Gastrocnemius medialis (tissue), 4 donors: Measurements from ENCODE around the gene OBSCN. TPM values are rescaled to one million over a fixed set of nuclear protein-coding genes. Genes with fewer than 3 reads are reported as not detected.

Source experiments
- ATAC-seq, 2 donors: fragments of 150-250 bp; one replicate each; pipeline ENCODE4 v1.9.1; 2016
- DNase-seq, 2 donors: peaks; one replicate each; pipeline ENCODE4 v3.0.0-alpha.2; 2019
- H3K27ac ChIP-seq, 4 donors: fragments of 200-600 bp; sonication (generic); 1 replicate in 1 of 4; 2 replicates in 3 of 4; pipeline ENCODE4 v1.5.1; 2016 to 2018; ENCODE audit warnings: mild to moderate bottlenecking in 2 of 4, moderate library complexity in 1 of 4
- H3K27me3 ChIP-seq, 3 donors: fragments of 200-600 bp; sonication (generic) in 2 of 3; 1 replicate in 1 of 3; 2 replicates in 2 of 3; pipeline versions ENCODE4 v1.5.1 to v1.6.0; 2016 to 2019; ENCODE audit warnings: mild to moderate bottlenecking in 1 of 3, moderate library complexity in 1 of 3
- H3K36me3 ChIP-seq, 2 donors: fragments of 200-600 bp; sonication (generic) in 1 of 2; one replicate each; pipeline ENCODE4 v1.5.1; 2017 to 2018
- H3K4me1 ChIP-seq, 2 donors: fragments of 200-600 bp; sonication (generic) in 1 of 2; one replicate each; pipeline ENCODE4 v1.5.1; 2016 to 2017; ENCODE audit warnings: mild to moderate bottlenecking in 2 of 2
- H3K4me3 ChIP-seq, 4 donors: fragments of 200-600 bp; sonication (generic) in 3 of 4; 1 replicate in 1 of 4; 2 replicates in 3 of 4; pipeline ENCODE4 v1.5.1; 2016 to 2019; ENCODE audit warnings: mild to moderate bottlenecking in 2 of 4
- H3K9me3 ChIP-seq, 3 donors: fragments of 200-600 bp; sonication (generic) in 2 of 3; 1 replicate in 1 of 3; 2 replicates in 2 of 3; pipeline ENCODE4 v1.5.1; 2016 to 2019
- POLR2A ChIP-seq, 2 donors: fragments of 450-650 bp; IDR thresholded peaks; one replicate each; pipeline ENCODE4 v1.6.1; 2017; ENCODE audit warnings: antibody characterized with exemption in 2 of 2, mild to moderate bottlenecking in 2 of 2, moderate library complexity in 2 of 2
- in situ Hi-C, 4 donors: fragments of 200-750 bp; cut with MboI; loops; one replicate each; pipeline versions ENCODE4 v1.15.0 to v1.8.0; 2017; ENCODE audit warnings: low sequenced_read_pairs in 4 of 4
- intact Hi-C: fragments of 100-400 bp; cut with DNase I; formaldehyde crosslinking; loops from one replicate; pipeline ENCODE4 v1.15.1; 2023; ENCODE audit warnings: low total_unique reads
- total RNA-seq, 4 donors: library from RNA; depleted of rRNA; stranded (reverse); fragments of >200 nt; gene quantifications; one replicate each; pipeline versions ENCODE4 v1.1.0 to v1.2.3, GENCODE V29; 2016
- TF ChIP-seq, protein P1 (sequence below), 5 experiments: fragments of 450-650 bp in 3 of 5; fragments of 200-600 bp in 2 of 5; sonication (generic) in 2 of 5; IDR thresholded peaks in 4 of 5; conservative IDR thresholded peaks in 1 of 5; 1 replicate in 4 of 5; 2 replicates in 1 of 5; pipeline ENCODE4 v1.5.1; 2016 to 2019; ENCODE audit warnings: antibody characterized with exemption in 5 of 5, mild to moderate bottlenecking in 3 of 5, moderate library complexity in 3 of 5

The OBSCN gene
- total RNA-seq, 4 donors from 2014 or later, result 798 to 1,571 (median 1,162) TPM

DNA sequence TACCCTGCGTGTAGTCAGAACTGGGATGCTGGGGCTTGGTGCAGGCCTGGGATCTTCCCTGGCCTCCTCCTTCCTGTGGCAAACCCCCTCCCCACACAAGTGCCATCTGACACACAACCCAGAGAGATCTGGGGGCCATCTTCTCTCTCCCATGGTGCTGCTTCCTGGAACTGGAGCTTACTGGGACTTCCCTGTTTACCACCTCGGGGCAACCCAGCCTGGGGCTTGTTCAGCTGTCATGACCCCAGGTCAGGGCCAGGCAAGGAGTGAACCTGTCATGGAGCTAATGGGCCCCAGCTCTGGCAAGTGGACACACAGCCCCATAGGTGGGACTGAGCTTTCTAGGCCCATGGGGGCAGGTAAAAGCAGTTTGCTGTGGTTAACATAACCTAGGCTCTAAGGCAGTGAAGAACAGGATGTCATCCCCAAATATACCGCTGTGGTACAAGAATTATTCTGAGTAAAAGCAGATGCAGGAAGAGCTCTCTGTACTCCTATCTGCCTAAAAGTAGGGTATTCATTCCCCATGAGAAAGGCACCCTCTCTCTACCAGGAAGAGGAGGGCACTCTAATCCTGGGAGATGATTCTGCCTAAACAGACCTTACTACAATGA lies 196.4 kb downstream of the OBSCN start:
- H3K4me1 ChIP-seq, result peaks cover 12 to 19% of the 10 kb centered on the region in 2 donors
- intact Hi-C loops, result loop anchor here (10.0 kb wide), 1 partner anchor 299 kb away; the partner anchor contains the start of genes C1orf35 and MRPL55

DNA sequence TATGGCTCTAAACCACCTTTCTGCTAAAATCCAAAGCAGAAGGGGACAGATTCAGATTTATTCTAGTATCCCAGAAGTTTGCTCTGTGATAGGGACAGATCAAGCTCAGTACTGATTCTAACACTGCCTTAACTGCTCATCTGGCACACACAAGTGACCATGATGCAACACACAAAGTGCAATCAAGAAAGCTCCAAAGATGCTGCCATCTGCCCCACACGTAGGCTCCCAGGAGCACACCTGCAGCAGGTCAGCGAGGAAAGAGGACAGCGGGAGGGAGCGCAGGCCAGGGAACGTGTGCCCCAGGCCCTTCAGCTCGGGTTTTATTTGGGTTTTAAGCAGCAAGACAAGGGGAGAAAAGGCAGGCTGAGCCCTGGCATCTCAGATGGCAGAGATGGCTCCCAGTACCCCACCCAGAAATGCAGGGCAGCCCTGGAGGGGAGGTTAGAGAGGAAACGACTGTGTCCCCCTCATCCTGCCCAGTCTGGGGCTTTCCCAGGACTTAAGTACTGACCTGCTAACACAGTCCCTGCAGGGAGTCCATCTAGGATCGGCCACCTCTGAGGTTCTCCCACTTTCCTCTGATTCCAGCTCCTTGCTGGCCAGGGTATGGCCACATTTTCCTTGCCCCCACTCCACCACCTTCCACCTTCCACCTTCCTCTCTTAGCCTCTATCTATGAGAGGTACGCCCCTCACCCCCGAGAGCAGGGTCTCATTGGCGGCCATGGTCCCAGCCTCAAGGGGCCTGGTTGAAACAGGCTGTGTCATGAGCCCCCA lies 197.5 kb downstream of the OBSCN start:
- intact Hi-C loops, result loop anchor here (10.0 kb wide), 1 partner anchor 301 kb away; the partner anchor contains the start of genes C1orf35 and MRPL55
- Histone ChIP-seq H3K4me1 (peaks cover 12 to 19% of the 10 kb centered on the region in 2 donors), H3K4me3 (peak overlapping the region; percentile 63 to 86 (median 76)), H3K9me3 (no peaks in the 10 kb centered on the region), H3K36me3 (peaks cover 0 to 6% of the 10 kb centered on the region in 2 donors), H3K27ac (no peak overlapping the region), H3K27me3 (no peaks in the 10 kb centered on the region)
- in situ Hi-C loops, result no loop called here
- ATAC-seq (no peak), DNase-seq (peak in 1 of 2 donors; percentile 10)
- TF ChIP-seq, protein P1, sequence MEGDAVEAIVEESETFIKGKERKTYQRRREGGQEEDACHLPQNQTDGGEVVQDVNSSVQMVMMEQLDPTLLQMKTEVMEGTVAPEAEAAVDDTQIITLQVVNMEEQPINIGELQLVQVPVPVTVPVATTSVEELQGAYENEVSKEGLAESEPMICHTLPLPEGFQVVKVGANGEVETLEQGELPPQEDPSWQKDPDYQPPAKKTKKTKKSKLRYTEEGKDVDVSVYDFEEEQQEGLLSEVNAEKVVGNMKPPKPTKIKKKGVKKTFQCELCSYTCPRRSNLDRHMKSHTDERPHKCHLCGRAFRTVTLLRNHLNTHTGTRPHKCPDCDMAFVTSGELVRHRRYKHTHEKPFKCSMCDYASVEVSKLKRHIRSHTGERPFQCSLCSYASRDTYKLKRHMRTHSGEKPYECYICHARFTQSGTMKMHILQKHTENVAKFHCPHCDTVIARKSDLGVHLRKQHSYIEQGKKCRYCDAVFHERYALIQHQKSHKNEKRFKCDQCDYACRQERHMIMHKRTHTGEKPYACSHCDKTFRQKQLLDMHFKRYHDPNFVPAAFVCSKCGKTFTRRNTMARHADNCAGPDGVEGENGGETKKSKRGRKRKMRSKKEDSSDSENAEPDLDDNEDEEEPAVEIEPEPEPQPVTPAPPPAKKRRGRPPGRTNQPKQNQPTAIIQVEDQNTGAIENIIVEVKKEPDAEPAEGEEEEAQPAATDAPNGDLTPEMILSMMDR (IDR thresholded peaks at IDR 0.05 in 4 of 5, conservative IDR thresholded peaks at IDR 0.05 in 1 of 5), result no peak
- no peak for TF ChIP-seq POLR2A (IDR thresholded peaks at IDR 0.05)

More for the DNA sequence above, 196.4 kb downstream of the OBSCN start:
- Histone ChIP-seq H3K4me3 (no peak overlapping the region), H3K27ac (no peak overlapping the region), H3K36me3 (peaks cover 0 to 11% of the 10 kb centered on the region in 2 donors), H3K9me3 (no peaks in the 10 kb centered on the region), H3K27me3 (no peaks in the 10 kb centered on the region)
- ATAC-seq (no peak), DNase-seq (peak in 1 of 2 donors; percentile 4)
- TF ChIP-seq, protein P1 (IDR thresholded peaks at IDR 0.05 in 4 of 5, conservative IDR thresholded peaks at IDR 0.05 in 1 of 5), result no peak
- TF ChIP-seq POLR2A (IDR thresholded peaks at IDR 0.05), result no peak
- in situ Hi-C loops, result no loop called here

DNA sequence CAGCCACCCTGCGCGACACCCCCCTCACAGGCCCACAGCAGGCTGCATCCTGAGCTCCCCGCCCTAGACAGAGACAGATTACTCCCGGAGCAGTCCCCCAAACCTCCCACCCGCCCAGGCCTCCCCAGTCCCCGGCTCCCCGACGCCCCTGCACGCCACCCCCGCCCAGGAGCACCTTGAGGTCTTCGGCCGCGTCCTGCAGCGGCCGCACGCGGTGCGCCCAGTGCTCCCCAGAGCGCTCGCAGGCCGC lies 198.1 kb downstream of the OBSCN start:
- H3K27me3 ChIP-seq, result no peaks in the 10 kb centered on the region
- ATAC-seq (no peak), DNase-seq (peak in 1 of 2 donors; percentile 10)
- in situ Hi-C loops, result no loop called here
- peak overlapping the region; percentile 63 to 86 (median 76) for H3K4me3 ChIP-seq
- peaks cover 12 to 19% of the 10 kb centered on the region in 2 donors for H3K4me1 ChIP-seq
- H3K27ac ChIP-seq, result peak overlapping the region in 2 of 4 donors; percentile 73 to 77
- H3K36me3 ChIP-seq, result peaks cover 0 to under 1% of the 10 kb centered on the region in 2 donors
- H3K9me3 ChIP-seq, result no peaks in the 10 kb centered on the region
- intact Hi-C loops, result loop anchor here (10.0 kb wide), 1 partner anchor 301 kb away; the partner anchor contains the start of genes C1orf35 and MRPL55
- TF ChIP-seq, protein P1 (IDR thresholded peaks at IDR 0.05 in 4 of 5, conservative IDR thresholded peaks at IDR 0.05 in 1 of 5), result no peak
- no peak for TF ChIP-seq POLR2A (IDR thresholded peaks at IDR 0.05)

DNA sequence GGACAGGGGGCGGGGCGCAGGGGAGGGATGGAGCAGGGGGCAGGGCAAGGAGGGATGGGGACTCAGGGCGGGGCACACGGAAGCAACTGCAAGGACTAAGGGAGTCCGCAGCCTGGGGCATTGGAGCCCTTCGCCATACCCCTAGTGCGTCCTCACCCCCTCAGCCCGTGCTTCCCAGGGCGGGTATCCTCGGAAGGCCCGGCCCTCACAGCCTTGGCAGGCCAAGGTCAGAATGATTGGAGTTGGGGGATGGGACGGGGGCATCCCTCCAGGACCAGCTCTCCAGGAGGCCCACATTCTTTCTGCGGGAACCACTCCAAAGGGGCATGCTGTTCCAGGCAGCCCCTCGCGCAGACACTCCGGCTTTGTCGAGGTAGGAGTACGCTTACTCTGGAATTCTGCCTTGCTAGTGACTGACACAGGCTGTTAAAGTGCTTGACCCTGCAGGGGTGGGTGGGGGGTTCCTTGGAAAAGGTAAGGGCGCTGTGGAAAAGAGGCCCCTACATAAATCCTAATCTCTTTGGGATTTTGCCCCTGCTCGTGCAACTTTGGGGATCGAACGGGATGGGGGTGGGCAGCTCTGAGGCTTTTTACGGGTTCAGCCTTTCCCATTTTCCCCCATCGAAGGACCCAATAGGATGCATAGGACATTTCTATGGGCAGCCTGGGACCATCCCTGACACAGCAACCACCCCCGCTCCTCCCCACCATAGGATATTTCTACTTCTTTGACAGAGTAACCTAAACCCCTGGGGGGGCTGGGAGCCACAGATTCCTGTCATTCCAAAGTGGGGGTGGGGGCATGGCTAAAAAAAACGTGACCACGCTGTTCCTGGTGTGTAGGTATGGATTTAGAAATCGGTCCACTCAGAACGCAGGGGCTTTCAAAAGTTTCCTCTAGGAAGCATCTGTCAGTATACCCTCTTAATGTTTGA lies 199.5 kb downstream of the OBSCN start:
- Histone ChIP-seq H3K4me1 (peaks cover 12 to 19% of the 10 kb centered on the region in 2 donors), H3K9me3 (no peaks in the 10 kb centered on the region), H3K4me3 (peak overlapping the region; percentile 63 to 86 (median 76)), H3K36me3 (no peaks in the 10 kb centered on the region), H3K27ac (peak overlapping the region; percentile 59 to 77 (median 64)), H3K27me3 (no peaks in the 10 kb centered on the region)
- in situ Hi-C loops, result no loop called here
- DNase-seq, result peak in 1 of 2 donors; percentile 4
- intact Hi-C loops, result loop anchor here (10.0 kb wide), 1 partner anchor 303 kb away; the partner anchor contains the start of genes C1orf35 and MRPL55
- TF ChIP-seq, protein P1 (IDR thresholded peaks at IDR 0.05 in 4 of 5, conservative IDR thresholded peaks at IDR 0.05 in 1 of 5), result no peak
- no peak for TF ChIP-seq POLR2A (IDR thresholded peaks at IDR 0.05)
- no peak for ATAC-seq
